HG03175 (cell line): ENCODE measurements around the gene MAN2C1.
A peak's percentile ranks its signal among the peaks of the same experiment; 100 is the strongest.
"Not testable (repeated sequence)": the region's sequence is repeated elsewhere in the genome, so short reads cannot be mapped to it uniquely, and the experiment has no call there.

Experiments
- ATAC-seq: cut with Tn5 transposase; IDR thresholded peaks from one replicate; pipeline ENCODE4 v1.9.1; 2021; ENCODE audit warnings: mild to moderate bottlenecking, moderate library complexity; ENCODE audit not compliant: unreplicated experiment

MAN2C1 gene

GRCh38 chr15:75367913-75368688, at the start of gene MAN2C1:
MAN2C1 (minus strand) TSS chr15:75368607; CDS start chr15:75368583, 24 bp downstream.
- ATAC-seq, result peak; percentile 89

DNA sequence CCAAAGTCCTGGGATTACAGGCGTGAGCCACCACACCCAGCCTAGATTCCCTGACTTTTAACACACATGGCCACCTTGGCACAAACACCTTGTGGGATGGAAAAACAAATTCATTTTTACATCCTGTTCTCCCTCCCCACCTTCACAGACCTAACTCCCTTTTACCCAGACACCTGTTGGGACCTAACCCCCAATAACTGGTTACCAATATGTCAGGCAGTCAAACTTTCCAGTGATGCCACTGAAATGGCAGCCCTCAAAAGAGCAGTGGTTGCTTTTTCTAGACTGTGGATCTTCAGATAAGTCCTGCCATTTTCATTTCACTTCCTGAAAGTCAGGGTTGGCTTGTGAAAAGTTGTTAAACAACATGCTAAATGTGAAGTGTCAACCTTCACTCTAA, 48.2 kb upstream of the MAN2C1 start:
- no peak for ATAC-seq

- ATAC-seq, result no peak
Observed at GRCh38 chr15:75410196-75410595, 41.8 kb upstream of the MAN2C1 start.

DNA sequence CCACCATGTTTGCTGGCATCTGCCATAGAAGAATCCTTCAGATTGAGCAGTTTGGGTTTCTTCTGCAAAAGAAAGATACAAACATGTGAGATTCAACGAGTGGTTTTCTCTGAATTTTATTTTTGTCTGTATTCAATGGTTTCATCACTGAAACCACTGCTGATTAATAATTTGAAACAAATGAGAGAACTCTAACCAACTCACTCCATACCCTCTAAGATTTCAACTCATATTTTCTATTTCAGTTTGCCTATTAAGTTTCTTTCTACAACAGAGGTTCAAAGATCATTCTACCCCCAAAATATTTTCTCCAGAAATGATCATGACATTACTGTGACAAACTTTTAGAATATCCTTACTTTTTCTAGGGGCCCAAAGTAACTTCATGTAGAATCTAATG, 38.7 kb upstream of the MAN2C1 start:
- ATAC-seq, result no peak

GRCh38 chr15:75403892-75404291, 35.5 kb upstream of the MAN2C1 start:
- ATAC-seq, result no peak

DNA sequence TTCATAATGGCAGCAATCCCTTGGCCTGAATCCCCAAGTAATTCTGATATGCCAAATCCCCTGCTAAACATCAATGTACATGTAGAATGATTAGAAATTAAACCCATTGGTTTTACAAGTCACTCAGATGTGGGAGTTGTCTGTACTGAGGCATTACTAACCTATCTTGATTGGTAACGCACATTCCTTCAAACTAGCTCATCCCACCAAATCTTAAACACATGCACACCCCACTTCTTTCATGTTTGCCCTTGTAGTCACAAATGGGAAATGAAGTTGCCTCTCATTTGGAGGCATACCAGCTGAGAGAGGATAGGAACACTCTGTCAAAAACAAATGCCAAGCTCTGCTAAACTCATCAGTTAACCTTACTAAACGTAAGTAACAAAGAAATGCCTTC, 29.1 kb upstream of the MAN2C1 start:
- ATAC-seq, result no peak

DNA sequence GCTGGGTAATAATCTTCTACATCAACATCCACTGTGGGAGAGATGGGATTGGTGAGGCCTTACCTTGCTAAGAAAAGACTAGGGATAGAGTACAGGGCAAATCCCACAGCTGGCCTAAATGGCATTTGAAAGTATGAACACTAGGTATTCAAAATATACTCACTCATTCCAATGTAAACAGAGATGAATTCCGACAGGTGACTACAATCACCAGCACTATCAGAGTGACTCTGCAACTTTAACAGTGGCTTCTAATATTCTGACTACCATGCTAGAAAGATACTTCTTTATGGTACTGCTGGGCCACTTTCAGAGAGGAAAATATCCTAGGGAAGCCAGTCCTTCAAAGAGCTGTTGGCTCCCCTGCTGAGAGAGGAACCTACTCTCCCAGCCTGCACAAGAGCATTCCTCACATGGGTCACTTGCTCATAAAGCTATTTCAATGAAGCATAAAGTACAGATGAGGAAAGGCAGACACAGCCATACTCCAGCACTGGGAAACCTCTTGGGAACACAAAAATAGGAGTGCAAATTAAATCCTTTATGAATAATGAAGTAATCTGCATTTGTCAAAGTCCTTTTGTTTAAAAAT, 21.5 kb upstream of the MAN2C1 start:
- no peak for ATAC-seq

DNA sequence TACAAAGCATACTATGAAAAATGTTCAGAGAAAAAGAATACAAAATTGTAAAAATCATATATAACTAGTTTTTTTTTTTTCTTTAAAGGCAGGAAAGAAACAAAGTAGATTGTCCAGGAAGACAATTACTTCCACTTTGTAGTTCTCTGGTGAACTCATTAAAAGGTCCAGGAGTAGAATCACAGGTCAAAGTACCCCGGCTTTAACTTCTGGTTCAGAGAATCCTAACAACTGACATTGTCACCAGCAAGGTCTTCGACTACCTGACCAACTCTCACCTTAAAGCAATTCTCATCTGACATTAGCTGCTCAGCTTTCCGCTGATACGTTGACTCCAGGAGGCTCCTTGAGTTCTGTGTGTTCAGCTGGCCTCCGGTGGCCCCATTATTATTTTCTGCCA, 15.6 kb upstream of the MAN2C1 start:
- not testable (repeated sequence) for ATAC-seq

GRCh38 chr15:75380773-75381172, 12.4 kb upstream of the MAN2C1 start:
- ATAC-seq, result no peak

- no peak for ATAC-seq
Observed at GRCh38 chr15:75371901-75372688, 3.7 kb upstream of the MAN2C1 start.

GRCh38 chr15:75371486-75371885, 3.1 kb upstream of the MAN2C1 start:
- ATAC-seq, result no peak

DNA sequence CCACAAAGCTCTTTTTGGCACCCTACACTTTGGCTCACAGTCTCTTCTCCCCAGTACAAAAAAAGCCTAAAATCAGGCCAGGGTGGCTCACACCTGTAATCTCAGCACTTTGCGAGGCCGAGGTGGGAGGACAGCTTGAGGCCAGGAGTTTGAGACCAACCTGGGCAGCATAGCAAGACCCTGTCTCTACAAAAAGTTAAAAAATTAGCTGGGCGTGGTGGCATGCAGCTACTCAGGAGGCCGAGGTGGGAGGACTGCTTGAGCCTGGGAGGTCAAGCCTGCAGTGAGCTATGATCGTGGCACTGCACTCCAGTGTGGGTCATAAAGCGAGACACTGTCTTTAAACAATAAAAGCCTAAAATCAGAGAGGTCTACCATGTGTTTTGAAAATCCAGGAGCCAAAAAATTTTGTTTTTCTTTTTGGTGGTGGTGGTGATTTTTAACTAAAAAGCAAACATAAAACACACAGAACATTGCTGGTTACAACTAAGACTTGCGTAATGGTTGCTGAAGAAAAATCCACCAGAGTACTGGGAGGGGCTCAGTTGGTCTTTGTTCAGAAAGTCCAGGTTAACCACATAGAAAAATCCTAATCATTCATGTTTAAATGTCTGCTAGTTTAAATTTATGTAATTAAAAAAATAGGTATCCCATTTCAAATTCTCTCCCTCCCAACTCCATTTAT, 1.6 kb upstream of the MAN2C1 start:
- no peak for ATAC-seq

GRCh38 chr15:75368689-75369239, 357 bp upstream of the MAN2C1 start:
- no peak for ATAC-seq

DNA sequence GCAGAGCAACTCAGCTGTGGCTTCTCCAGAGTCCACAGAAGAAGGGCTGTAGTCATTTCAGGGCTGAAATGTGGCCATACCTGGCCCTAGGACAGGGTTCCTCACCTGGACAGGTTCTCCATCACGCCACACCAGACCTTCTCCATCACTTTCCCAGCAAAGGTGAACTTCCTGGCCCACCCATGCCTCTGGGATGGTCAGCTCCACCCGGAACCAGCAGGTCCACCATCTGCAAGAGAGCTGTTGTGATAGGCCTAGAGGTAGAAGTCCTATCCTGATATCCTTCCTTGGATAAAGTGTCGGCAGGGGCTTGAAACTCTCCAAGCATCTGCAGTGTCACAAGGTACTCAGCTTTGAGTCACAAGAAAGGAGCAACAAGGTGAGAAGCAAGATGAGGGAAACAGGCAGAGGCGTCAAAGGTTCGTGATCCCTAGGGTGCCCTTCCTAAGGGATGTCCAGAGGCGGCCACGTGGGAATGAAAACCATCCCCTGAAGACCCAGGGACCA, 948 bp downstream of the MAN2C1 start:
- ATAC-seq, result no peak

- no peak for ATAC-seq
Observed at GRCh38 chr15:75367006-75367405, 1.4 kb downstream of the MAN2C1 start.

GRCh38 chr15:75366163-75366562, 2.2 kb downstream of the MAN2C1 start:
- no peak for ATAC-seq

DNA sequence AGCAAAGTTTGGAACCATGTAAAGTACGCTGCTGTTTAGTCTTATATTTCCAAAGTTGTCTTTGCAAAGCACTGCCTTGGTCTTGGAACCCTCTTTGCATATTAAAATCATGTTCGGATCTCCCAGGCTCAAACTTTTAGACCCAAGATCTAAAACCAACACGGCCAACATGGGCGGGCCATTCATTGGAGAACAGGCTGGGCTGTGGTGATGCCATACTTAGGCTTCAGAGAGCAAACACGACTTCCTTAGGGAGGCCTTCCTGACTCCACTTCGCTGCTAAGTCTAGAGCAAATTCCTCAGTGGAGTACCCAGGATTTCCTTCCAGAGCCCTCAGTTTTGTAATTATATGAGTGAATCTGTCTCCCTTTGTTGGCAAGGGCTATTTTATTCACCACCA, 3.5 kb downstream of the MAN2C1 start:
- no peak for ATAC-seq

- no peak for ATAC-seq
Observed at GRCh38 chr15:75363786-75364185, 4.6 kb downstream of the MAN2C1 start.

GRCh38 chr15:75362642-75363249, 5.7 kb downstream of the MAN2C1 start:
- ATAC-seq, result no peak

DNA sequence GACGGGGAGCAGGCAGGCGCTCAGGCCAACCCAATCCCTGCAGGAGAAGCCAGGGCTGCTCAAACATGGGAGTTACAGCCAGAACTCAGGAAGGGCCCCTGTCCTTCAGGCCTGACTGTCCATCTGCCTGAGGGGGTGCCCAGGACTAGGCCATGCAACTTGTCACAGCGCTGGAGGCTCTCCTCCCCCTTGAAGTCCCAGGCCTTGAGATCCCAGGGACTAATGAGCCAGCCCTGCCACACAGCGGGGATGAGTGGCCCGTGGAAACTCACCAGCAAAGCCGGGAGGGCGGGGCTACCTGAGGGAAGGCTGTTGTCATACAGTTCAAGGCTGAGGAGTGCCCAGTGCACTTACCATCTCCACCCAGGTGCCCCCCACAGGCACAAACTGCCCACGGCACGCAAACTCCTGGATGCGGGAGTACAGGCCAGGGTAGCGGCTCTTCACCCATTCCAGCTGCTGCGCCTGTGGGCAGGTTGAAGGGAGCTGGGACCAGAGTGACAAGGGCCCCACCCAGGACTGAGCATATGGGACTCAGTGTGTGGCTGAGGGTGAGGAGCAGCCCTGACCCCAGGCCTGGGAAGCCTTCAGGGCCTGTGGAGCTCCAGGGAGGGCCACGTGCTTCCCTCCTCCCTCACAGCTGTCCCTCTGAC, 6.3 kb downstream of the MAN2C1 start:
- ATAC-seq, result no peak
